HG02759 (cell line): Measurements from ENCODE around the gene ABCC1.
"Not testable (repeated sequence)": the region's sequence is repeated elsewhere in the genome, so short reads cannot be mapped to it uniquely, and the experiment has no call there.

Experiments
- ATAC-seq: cut with Tn5 transposase; IDR thresholded peaks from one replicate; pipeline ENCODE4 v1.9.1; 2021; ENCODE audit warnings: mild to moderate bottlenecking, moderate library complexity; ENCODE audit not compliant: unreplicated experiment

Gene ABCC1

DNA sequence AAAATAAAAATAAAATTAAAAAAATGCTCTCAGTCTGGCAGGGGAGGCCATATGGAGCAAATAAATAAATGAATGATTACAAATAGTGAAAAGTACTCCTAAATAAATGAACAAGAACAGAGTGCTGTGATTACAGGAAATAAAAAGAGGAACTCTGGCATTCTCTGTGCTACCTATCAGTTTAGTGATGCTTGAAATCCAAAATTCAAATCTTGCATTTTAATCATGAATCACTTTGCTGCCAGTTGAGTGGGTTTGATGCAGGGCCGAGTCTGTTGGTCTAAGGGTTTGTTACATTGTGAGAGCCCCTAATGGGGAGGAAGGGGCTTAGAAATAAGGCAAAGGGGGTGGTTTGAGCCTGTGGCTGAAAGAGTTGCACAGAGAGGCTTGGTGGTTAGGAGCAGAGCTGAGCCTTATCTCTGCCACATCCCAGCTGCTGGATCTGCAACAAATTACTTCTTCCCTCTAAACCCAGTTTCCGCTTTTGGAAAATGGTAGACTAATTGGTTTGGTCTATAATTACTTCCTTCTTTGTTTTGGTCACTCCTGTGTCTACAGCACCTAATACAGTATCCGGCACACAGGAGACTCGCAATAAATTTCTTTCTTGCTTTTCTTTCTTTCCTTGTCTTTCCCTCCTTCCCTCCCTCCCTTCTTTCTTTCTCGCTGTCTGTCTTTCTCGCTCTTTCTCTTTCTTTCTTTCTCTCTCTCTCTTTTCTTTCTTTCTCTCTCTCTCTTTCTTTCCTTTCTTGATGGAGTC, 6.3 kb upstream of the ABCC1 start:
- ATAC-seq, result no peak

DNA sequence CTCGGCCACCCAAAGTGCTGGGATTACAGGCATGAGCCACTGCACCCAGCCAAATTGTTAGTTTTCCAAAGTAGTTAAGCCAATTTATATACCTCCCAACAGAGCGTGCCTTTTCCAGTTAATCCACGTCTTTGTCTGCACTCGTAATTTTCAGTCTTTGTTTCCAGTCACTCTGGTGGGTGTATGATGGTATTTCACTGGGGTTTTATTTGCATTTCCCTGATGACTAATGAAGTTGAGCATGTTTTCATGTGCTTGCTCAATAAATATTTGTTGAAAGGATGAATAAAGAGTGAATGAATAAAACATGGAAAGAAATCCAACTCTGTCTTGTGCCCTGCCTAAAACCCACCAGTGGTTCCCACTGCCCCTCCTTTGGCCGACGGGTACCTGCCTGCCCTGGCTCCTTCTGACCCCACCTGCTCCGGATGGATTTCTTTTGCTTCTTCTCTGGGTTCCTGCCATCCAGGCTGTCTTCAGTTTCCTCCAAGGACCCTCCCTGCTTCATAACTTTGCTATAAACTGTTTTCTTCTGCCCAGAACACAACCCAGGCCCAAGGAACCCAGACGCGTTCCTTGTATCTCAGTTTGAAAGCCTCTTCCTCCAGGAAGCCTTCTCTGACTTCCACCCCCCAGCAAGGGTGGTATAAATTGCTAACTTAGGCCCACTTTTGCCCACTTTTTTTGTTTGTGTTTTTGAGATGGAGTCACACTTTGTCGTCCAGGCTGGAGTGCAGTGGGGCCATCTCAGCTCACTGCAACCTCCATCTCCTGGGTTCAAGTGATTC, 3.0 kb upstream of the ABCC1 start:
- ATAC-seq, result no peak

- no peak for ATAC-seq
Observed at GRCh38 chr16:15947983-15948509, 1.4 kb upstream of the ABCC1 start.

GRCh38 chr16:15948532-15949209, 745 bp upstream of the ABCC1 start:
- peak; percentile 34 for ATAC-seq

- peak; percentile 20 for ATAC-seq
Observed at GRCh38 chr16:15950161-15950854, 892 bp downstream of the ABCC1 start.

- no peak for ATAC-seq
Observed at GRCh38 chr16:15950869-15951268, 1.5 kb downstream of the ABCC1 start.

DNA sequence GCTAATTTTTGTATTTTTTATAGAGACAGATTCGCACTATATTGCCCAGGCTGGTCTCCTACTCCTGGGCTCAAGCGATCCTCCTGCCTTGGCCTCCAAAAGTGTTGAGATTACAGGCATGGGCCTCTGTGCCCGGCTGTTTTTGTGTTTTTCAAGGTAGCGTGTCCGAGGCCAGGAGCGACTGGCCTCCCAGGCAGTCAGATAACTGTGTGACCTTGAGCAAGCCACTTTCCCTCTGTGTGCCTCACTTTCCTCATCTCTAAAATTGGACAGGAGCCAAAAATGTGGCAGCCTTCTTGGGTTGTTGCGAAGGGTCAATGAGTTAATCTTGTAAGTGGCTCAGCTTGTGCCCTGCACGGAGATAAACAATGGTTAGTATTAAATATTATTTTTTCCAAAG, 2.4 kb downstream of the ABCC1 start:
- no peak for ATAC-seq

DNA sequence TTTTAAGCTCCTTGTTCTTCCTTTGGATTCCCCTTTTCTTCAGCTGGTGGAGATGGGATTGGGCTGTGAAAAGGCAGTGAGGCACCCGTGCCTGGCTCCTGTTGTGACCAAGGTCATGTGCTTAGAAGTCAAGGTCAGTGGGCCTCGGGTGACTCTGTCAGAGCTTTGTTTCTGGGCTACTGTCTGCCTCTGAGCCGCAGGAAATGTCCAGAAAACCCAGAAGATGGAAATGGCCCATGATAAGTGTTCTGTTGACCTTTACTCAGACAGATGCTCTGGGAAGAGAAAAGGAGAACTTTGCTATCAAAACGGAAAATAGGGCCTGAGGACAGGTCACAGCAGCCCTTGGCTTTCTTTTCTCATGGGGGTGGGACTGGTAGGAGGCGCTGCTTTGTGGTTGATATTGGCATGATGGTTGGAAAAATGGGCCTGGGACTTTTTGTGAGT, 2.9 kb downstream of the ABCC1 start:
- no peak for ATAC-seq

- ATAC-seq, result no peak
Observed at GRCh38 chr16:15953477-15953876, 4.1 kb downstream of the ABCC1 start.

DNA sequence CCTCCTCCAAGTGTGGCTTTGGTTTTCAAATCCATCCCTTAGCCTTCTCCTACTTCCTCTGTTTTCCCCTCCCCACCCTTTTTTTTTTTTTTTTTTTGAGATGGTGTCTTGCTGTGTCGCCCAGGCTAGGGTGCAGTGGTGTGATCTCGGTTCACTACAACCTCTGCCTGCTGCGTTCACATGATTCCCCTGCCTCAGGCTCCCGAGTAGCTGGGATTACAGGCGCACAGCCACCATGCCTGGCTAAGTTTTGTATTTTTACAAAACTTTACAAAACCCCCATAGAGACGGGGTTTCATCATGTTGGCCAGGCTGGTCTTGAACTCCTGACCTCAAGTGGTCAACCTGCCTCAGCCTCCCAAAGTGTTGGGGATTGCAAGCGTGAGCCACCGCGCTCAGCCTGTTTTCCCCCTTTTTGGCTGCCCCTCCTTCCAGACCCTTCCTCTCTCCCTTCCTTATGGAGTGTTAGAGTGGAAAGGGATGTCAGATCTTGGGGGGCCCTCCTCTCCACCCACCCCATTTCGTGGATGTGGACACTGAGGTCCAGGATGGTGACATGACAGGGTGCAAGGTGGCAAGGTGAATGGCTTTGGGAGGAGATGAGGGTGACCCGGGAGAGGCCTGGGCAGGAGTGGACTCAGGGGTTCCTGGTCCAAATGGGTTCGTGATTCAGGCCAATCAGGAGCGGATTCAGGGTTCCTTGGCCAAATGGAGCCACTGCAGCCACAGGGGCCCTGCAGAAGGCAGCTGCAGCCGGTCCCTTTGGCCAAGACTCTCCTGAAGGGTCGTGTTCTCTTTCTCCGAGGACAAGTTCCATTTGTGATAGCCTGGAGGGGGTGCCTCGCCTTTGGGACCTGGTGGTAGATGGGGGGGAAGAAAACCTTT, 4.8 kb downstream of the ABCC1 start:
- no peak for ATAC-seq

- no peak for ATAC-seq
Observed at GRCh38 chr16:15954814-15955151, 5.4 kb downstream of the ABCC1 start.

- ATAC-seq, result no peak
Observed at GRCh38 chr16:15955425-15955824, 6.0 kb downstream of the ABCC1 start.

DNA sequence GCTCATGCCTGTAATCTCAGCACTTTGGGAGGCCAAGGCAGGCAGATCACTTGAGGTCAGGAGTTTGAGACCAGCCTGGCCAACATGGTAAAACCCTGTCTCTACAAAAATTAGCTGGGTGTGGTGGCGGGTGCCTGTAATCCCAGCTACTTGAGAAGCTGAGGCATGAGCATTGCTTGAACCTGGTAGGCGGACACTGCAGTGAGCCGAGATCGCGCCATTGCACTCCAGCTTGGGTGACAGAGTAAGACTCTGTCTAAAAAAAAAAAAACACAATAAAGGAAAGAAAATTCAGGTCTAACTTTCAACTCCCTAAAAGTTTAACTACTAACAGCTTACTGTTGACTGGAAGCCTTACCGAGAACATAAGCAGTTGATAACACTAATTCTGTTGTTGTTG, 6.7 kb downstream of the ABCC1 start:
- ATAC-seq, result not testable (repeated sequence)

DNA sequence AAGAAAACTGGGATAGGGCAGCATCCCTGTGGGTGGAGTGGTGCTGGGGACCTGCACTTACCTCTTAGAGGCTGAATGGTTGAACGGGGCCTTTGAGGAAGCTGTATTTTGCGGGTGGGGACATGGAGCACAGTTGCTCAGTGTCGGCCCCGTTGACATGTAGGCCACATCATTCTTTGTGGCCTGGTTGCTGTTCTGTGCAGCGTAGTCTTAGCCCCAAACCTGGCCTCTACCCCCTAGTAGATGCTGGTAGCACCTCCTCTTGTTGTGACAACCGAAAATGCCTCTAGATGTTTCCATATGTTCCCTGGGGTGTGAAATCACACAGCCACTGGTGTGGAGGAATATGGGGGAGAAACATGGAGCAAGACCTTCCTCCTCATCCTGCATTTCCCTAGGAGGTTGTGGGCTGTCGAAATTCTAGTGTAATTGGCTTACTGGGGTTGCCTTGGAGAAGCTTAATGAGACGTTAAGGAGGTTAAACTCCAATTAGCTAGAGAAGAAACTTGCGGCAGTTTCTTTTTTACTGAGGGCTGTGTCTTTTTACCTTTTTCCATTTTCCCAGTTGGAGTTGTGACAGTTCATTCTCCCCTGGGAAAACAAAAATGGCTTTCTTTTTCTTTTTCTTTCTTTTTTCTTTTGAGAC, 9.4 kb downstream of the ABCC1 start:
- ATAC-seq, result no peak

- no peak for ATAC-seq
Observed at GRCh38 chr16:15960124-15960971, 10.9 kb downstream of the ABCC1 start.

DNA sequence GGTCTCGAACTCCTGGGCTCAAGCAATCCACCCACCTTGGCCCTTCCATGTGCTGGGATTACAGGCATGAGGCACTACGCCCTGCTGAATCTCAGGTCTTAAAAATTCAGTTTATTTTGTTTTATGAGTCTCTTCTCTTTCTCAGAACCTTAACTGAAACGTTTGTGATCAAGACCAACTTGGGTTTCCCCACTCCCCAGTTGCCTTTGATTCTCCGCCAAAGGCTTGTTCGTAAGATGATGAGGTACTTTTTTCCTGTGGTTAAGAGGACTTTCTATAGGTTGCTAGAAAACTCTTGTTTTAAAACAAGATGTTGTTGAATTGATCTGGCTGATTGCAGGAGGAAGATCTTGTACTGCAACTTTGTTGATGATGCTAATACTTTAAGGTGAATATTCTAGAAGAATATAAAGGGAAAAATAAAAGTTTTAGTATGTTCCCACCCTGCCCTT, 11.7 kb downstream of the ABCC1 start:
- peak; percentile 68 for ATAC-seq

DNA sequence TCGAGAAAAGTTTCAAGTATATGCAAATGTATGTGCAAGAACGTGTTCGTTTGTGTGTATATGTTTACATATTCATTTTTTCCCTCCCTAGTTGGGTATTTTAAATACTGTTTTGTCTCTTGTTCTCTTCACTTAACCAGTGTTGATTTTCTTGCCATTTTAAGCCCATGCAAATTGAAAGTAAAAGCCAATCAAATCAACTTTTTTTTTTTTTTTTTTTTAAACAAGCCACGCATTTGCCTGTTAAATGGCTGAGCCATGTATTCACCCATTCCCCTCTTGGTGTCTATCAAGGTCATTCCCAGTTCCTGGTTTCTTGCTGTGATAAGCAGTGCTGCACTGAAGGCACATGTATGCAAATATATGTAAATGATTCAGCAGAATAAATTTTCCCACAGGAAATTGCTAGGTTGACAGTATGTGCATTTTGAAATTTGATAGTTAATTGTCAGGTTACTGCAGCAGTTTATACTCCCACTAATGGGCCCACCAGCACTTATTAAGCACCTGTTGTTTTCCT, 12.2 kb downstream of the ABCC1 start:
- no peak for ATAC-seq

DNA sequence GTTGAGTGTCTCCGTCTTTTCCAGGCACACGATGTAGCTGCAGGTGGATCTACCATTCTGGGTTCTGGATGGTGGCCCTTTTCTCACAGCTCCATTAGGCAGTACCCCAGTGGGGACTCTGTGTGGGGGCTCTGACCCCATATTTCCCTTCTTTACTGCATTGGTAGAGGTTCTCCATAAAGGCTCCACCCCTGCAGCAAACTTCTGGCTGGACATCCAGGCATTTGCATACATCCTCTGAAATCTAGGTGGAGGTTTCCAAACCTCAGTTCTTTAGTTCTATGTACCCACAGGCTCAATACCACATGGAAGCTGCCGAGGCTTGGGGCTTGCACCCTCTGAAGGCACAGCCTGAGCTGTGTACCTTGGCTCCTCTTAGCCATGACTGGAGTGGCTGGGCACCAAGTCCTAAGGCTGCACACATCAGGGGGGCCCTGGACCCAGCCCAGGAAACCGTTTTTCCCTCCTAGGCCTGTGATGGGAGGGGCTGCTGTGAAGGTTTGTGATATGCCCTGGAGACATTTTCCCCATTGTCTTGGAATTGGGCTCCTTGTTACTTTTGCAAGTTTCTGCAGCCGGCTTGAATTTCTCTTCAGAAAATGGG, 14.0 kb downstream of the ABCC1 start:
- ATAC-seq, result no peak
